SK-N-SH (cell line): ENCODE data around the gene LRATD1. TPM values are rescaled to one million over a fixed set of nuclear protein-coding genes. Genes with fewer than 3 reads are reported as not detected.

ENCODE experiments used
- CTCF ChIA-PET: fragments of 300-600, 350-600 bp; formaldehyde crosslinking; extraction: SDS; loops from one replicate; lab custom pipeline; 2021; lab: Yijun Ruan, JAX
- POLR2A ChIA-PET: fragments of 350-600 bp; sonication (Branson Sonifier 250); formaldehyde crosslinking; extraction: SDS; loops from one replicate; lab custom pipeline; 2020; ENCODE audit warnings: antibody characterized with exemption, inconsistent platforms; lab: Yijun Ruan, JAX
- DNase-seq: peaks from one replicate; pipeline ENCODE4 v3.0.0; 2012
- H2AFZ ChIP-seq: fragments of 200-600 bp; sonication (generic); 2 replicates; pipeline ENCODE4 v1.8.1; 2016; ENCODE audit warnings: antibody characterized with exemption, mild to moderate bottlenecking, low read depth
- H3F3A ChIP-seq: fragments of 200-600 bp; sonication (generic); replicated peaks from 2 replicates; pipeline ENCODE3; 2016; ENCODE audit warnings: antibody characterized with exemption, mild to moderate bottlenecking; ENCODE audit not compliant: insufficient read depth
- H3K27ac ChIP-seq, 2 experiments: fragments of 200-500 bp in 1 of 2; fragments of 200-600 bp in 1 of 2; sonication (Bioruptor generic) in 1 of 2; sonication (generic), shearing (Covaris generic) in 1 of 2; 2 replicates each; pipeline versions ENCODE4 v1.5.1 to v1.6.1; 2014 to 2016; ENCODE audit warnings: low read depth in 2 of 2, inconsistent platforms in 1 of 2, low read length in 1 of 2, mild to moderate bottlenecking in 1 of 2, mixed read lengths in 1 of 2
- H3K27me3 ChIP-seq: fragments of 200-600 bp; sonication (generic), shearing (Covaris generic); 2 replicates; pipeline ENCODE4 v1.6.1; 2016; ENCODE audit warnings: mixed run types; ENCODE audit not compliant: insufficient read depth
- H3K36me3 ChIP-seq, 2 experiments: fragments of 200-500 bp in 1 of 2; fragments of 200-600 bp in 1 of 2; sonication (Bioruptor generic) in 1 of 2; sonication (generic) in 1 of 2; replicated peaks in 1 of 2; 2 replicates each; pipeline versions ENCODE3 to v1.5.1; 2014 to 2016; ENCODE audit warnings: low read length in 1 of 2, mild to moderate bottlenecking in 1 of 2; ENCODE audit not compliant: insufficient read depth in 2 of 2, control insufficient read depth in 1 of 2
- H3K4me1 ChIP-seq, 2 experiments: fragments of 200-500 bp in 1 of 2; fragments of 200-600 bp in 1 of 2; sonication (Bioruptor generic) in 1 of 2; sonication (generic), shearing (Covaris generic) in 1 of 2; 2 replicates each; pipeline versions ENCODE4 v1.5.1 to v1.6.1; 2014 to 2016; ENCODE audit warnings: low read depth in 1 of 2, low read length in 1 of 2, mixed run types in 1 of 2; ENCODE audit not compliant: insufficient read depth in 2 of 2, control insufficient read depth in 1 of 2
- H3K4me2 ChIP-seq: fragments of 200-600 bp; sonication (generic), shearing (Covaris generic); 2 replicates; pipeline ENCODE4 v1.6.1; 2017; ENCODE audit warnings: mixed run types
- H3K4me3 ChIP-seq, 2 experiments: fragments of 200-500 bp in 1 of 2; fragments of 200-600 bp in 1 of 2; sonication (Bioruptor generic) in 1 of 2; sonication (generic), shearing (Covaris generic) in 1 of 2; 2 replicates each; pipeline versions ENCODE4 v1.5.1 to v1.8.1; 2014 to 2016; ENCODE audit warnings: low read depth in 2 of 2, inconsistent platforms in 1 of 2, low read length in 1 of 2, mild to moderate bottlenecking in 1 of 2, mixed read lengths in 1 of 2, moderate library complexity in 1 of 2
- H3K79me2 ChIP-seq: fragments of 200-600 bp; sonication (generic); 2 replicates; pipeline ENCODE4 v1.8.1; 2017; ENCODE audit warnings: mild to moderate bottlenecking; ENCODE audit not compliant: insufficient read depth
- H3K9ac ChIP-seq: fragments of 200-600 bp; sonication (generic); 2 replicates; pipeline ENCODE4 v1.6.1; 2017; ENCODE audit warnings: mixed run types
- H3K9me2 ChIP-seq: fragments of 200-600 bp; sonication (generic); 2 replicates; pipeline ENCODE4 v1.6.1; 2017; ENCODE audit warnings: mixed run types
- H3K9me3 ChIP-seq: fragments of 200-600 bp; sonication (generic); 2 replicates; pipeline ENCODE4 v1.6.1; 2017; ENCODE audit warnings: mixed run types, mild to moderate bottlenecking, moderate library complexity
- H4K20me1 ChIP-seq: fragments of 200-600 bp; sonication (generic); 2 replicates; pipeline ENCODE4 v1.6.1; 2017; ENCODE audit warnings: mild to moderate bottlenecking, mixed run types; ENCODE audit not compliant: insufficient read depth
- CHD2 ChIP-seq: fragments of 150-350 bp; IDR thresholded peaks from 2 replicates; pipeline ENCODE4 v1.6.1; 2018; ENCODE audit warnings: low read length; ENCODE audit not compliant: partially characterized antibody
- CTCF ChIP-seq: fragments of 200-600 bp; sonication (generic); IDR thresholded peaks from 2 replicates; pipeline ENCODE4 v1.6.1; 2017; ENCODE audit warnings: antibody characterized with exemption, mild to moderate bottlenecking, moderate library complexity
- ELF1 ChIP-seq: IDR thresholded peaks from 2 replicates; pipeline ENCODE4 v1.4.0; 2012
- FOXJ3 ChIP-seq: sonication (generic); formaldehyde crosslinking; IDR thresholded peaks from 2 replicates; pipeline ENCODE4 v1.5.1; 2020; ENCODE audit warnings: mild to moderate bottlenecking, missing genetic modification reagents
- FOXM1 ChIP-seq: IDR thresholded peaks from 2 replicates; pipeline ENCODE4 v1.4.0; 2012; ENCODE audit warnings: low read depth, mild to moderate bottlenecking
- IRF3 ChIP-seq: fragments of 150-350 bp; IDR thresholded peaks from 2 replicates; pipeline ENCODE4 v1.6.1; 2016; ENCODE audit warnings: mild to moderate bottlenecking, low read depth, low read length
- MXI1 ChIP-seq: IDR thresholded peaks from 2 replicates; pipeline ENCODE4 v1.6.1; 2012; ENCODE audit warnings: mild to moderate bottlenecking, low read depth, low read length, improper control_type of control experiment
- RAD21 ChIP-seq: IDR thresholded peaks from 2 replicates; pipeline ENCODE4 v1.6.1; 2012; ENCODE audit warnings: mild to moderate bottlenecking, low read length
- RCOR1 ChIP-seq: fragments of 150-350 bp; IDR thresholded peaks from 2 replicates; pipeline ENCODE4 v1.6.1; 2017; ENCODE audit warnings: antibody characterized with exemption, low read length
- REST ChIP-seq: IDR thresholded peaks from 2 replicates; pipeline ENCODE4 v1.6.1; 2012; ENCODE audit warnings: mild to moderate bottlenecking, low read depth, low read length, moderate library complexity
- RXRA ChIP-seq: IDR thresholded peaks from 2 replicates; pipeline ENCODE4 v1.4.0; 2012; ENCODE audit warnings: low read depth, mild to moderate bottlenecking, borderline replicate concordance
- YY1 ChIP-seq: IDR thresholded peaks from 2 replicates; pipeline ENCODE4 v1.4.0; 2012; ENCODE audit warnings: low read depth, mild to moderate bottlenecking
- ZBTB33 ChIP-seq: IDR thresholded peaks from 2 replicates; pipeline ENCODE4 v1.4.0; 2012; ENCODE audit warnings: low read depth, borderline replicate concordance
- WGBS: methylation state at CpG from one replicate; pipeline ENCODE4 v1.1.6; 2017; ENCODE audit warnings: low lambda C conversion rate; 5-methylcytosine and 5-hydroxymethylcytosine counted together
- polyA plus RNA-seq, 3 experiments: library from polyadenylated mRNA; depleted of rRNA; stranded (reverse); fragments of >200 nt; gene quantifications; 2 replicates each; pipeline ENCODE4 v1.2.3, GENCODE V29; 2012
- TF ChIP-seq, protein P1 (sequence below): IDR thresholded peaks from 2 replicates; pipeline ENCODE4 v1.4.0; 2012; ENCODE audit warnings: low read depth, borderline replicate concordance

LRATD1 gene
- polyA plus RNA-seq, 1 of the 3 experiments (the other 2 are of a cell fraction), result 0.84 TPM

DNA sequence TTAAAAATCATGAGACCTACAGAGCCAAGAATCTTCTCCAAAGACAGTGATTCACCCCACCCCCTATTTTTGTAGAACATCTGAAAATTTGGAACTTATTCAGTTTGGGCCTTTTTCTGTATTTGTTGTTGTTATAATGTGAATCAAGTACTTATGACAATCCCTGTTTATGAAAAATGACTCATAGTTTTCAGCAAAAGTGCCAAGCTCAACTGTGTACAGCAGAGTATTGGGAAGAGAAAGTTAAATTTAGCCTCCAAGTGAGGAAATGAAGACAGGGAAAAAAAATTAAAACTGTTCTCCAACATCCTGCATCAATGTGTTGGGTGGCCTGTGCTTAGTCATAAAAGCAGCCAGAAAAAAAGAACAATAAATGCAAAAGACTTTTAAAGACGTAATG, 46.2 kb downstream of the LRATD1 start:
- Histone ChIP-seq H3K27me3 (no peaks in the 10 kb centered on the region), H3K9me3 (no peaks in the 10 kb centered on the region), H3K36me3 (no peaks in the 10 kb centered on the region), H3K9me2 (no peaks in the 10 kb centered on the region), H3K4me2 (no peak overlapping the region), H2AFZ (no peak overlapping the region), H3K4me3 (no peak overlapping the region), H3F3A (no peaks in the 10 kb centered on the region), H4K20me1 (no peaks in the 10 kb centered on the region), H3K4me1 (peaks cover 0 to 12% of the 10 kb centered on the region in 2 experiments; a peak in 2 of 4 replicates), H3K79me2 (no peaks in the 10 kb centered on the region), H3K27ac (no peak overlapping the region), H3K9ac (no peak overlapping the region)
- TF ChIP-seq CHD2 (no peak), CTCF (no peak), RXRA (no peak), RAD21 (no peak), REST (no peak), IRF3 (no peak), ZBTB33 (no peak), ELF1 (no peak), FOXJ3 (no peak), YY1 (no peak), RCOR1 (no peak), FOXM1 (no peak), MXI1 (no peak)
- TF ChIP-seq, protein P1, sequence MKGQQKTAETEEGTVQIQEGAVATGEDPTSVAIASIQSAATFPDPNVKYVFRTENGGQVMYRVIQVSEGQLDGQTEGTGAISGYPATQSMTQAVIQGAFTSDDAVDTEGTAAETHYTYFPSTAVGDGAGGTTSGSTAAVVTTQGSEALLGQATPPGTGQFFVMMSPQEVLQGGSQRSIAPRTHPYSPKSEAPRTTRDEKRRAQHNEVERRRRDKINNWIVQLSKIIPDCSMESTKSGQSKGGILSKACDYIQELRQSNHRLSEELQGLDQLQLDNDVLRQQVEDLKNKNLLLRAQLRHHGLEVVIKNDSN, result no peak
- ChIA-PET CTCF (interaction anchor here (1.2 kb wide), 2 partner anchors 9 to 20 kb away, joined by 3 to 5 read pairs; no protein-coding TSS in a partner anchor), POLR2A (no interaction called here)
- WGBS, result 13% methylated on average over 1 of the region's 1 CpG
- DNase-seq, result no peak
